ENCODE measurements around the gene SCRN1. TPM values are rescaled to one million over a fixed set of nuclear protein-coding genes. Genes with fewer than 3 reads are reported as not detected.

Gene SCRN1
- total and polyA plus RNA-seq, 2 donors from 2014 or later: 22.2 to 85.6 TPM

DNA sequence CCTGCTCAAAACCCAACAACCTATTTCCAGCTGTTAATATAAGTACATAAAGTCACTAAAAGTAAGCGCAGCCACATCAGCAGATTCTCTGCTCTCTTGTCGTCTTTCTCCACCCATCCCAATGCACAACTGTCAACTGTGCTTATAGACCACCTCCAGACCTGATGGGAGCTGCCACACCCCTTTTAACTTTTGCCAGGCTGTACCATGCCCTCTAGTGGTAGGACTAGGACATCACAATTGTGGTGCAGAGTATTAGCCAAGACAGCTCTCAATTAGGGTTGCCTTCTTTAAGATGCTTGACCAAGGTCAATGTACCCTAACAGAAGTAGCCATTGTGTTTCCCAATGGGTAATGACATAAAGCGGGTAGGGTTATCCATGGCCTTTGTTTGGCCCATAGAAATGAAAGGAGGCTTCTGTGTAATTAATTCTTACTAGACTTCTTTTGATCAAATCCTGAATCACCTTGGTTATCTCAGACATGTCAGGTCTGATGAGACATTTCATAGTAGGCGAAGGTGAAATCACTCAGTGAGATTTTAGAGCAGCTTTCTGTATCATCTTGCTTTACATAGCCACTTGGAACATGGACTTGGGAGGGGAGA is 68.1 kb downstream of the SCRN1 start:
- no peaks in the 10 kb centered on the region for H3K27me3 ChIP-seq (ENCODE audit: control insufficient read depth, insufficient read depth, low read length)
- no peak for FAIRE-seq
- H3K4me3 ChIP-seq (ENCODE audit: low read length in 3 of 3): no peak overlapping the region
- peak in 4 of 5 donors; percentile 62 to 83 (median 69) for DNase-seq
- TF ChIP-seq, protein P1, sequence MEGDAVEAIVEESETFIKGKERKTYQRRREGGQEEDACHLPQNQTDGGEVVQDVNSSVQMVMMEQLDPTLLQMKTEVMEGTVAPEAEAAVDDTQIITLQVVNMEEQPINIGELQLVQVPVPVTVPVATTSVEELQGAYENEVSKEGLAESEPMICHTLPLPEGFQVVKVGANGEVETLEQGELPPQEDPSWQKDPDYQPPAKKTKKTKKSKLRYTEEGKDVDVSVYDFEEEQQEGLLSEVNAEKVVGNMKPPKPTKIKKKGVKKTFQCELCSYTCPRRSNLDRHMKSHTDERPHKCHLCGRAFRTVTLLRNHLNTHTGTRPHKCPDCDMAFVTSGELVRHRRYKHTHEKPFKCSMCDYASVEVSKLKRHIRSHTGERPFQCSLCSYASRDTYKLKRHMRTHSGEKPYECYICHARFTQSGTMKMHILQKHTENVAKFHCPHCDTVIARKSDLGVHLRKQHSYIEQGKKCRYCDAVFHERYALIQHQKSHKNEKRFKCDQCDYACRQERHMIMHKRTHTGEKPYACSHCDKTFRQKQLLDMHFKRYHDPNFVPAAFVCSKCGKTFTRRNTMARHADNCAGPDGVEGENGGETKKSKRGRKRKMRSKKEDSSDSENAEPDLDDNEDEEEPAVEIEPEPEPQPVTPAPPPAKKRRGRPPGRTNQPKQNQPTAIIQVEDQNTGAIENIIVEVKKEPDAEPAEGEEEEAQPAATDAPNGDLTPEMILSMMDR (IDR thresholded peaks at IDR 0.05; ENCODE audit: borderline replicate concordance, extremely low read depth, insufficient read depth): peak; percentile 87
- intact Hi-C loops (cut with DNase I): no loop called here
- H3K9me3 ChIP-seq (ENCODE audit: control insufficient read depth in 2 of 3, insufficient read depth in 1 of 3, low read length in 3 of 3): no peaks in the 10 kb centered on the region
- no peak overlapping the region for H3K27ac ChIP-seq (ENCODE audit: low read depth in 2 of 2, low read length in 2 of 2)
- peaks cover 0 to 5% (median 0%) of the 10 kb centered on the region in 3 donors for H3K36me3 ChIP-seq (ENCODE audit: control insufficient read depth in 2 of 3, insufficient read depth in 3 of 3, low read length in 3 of 3)
- H3K9ac ChIP-seq (ENCODE audit: low read length in 3 of 3): no peak overlapping the region
- no peaks in the 10 kb centered on the region for H3K4me1 ChIP-seq (ENCODE audit: control insufficient read depth in 2 of 3, insufficient read depth in 2 of 3, low read depth in 1 of 3, low read length in 3 of 3)

DNA sequence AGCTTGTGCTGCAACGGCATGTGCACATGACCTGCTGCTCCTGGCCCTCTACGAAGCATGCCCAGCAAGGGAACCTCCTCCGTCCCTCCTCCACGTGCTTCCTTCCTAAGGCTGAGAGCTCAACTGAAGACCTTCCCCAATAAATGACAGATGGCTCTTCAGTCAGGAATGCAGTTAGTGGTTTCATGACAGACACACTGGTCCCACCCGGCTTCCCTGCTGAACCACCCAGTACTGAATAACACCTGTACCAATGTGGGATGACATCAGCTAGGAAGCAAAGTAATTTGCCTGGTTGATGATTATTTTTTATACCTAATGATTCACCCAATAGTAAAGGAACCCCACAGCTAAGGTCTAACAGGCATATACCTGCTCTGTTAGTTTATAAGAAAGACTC is 69.1 kb downstream of the SCRN1 start:
- TF ChIP-seq, protein P1 (IDR thresholded peaks at IDR 0.05; ENCODE audit: borderline replicate concordance, extremely low read depth, insufficient read depth): no peak
- H3K27ac ChIP-seq (ENCODE audit: low read depth in 2 of 2, low read length in 2 of 2): no peak overlapping the region
- FAIRE-seq (no peak), DNase-seq (peak in 2 of 5 donors; percentile 10 to 29)
- peaks cover 0 to 5% (median 0%) of the 10 kb centered on the region in 3 donors for H3K36me3 ChIP-seq (ENCODE audit: control insufficient read depth in 2 of 3, insufficient read depth in 3 of 3, low read length in 3 of 3)
- no peak overlapping the region for H3K4me3 ChIP-seq (ENCODE audit: low read length in 3 of 3)
- no peak overlapping the region for H3K9ac ChIP-seq (ENCODE audit: low read length in 3 of 3)
- H3K9me3 ChIP-seq (ENCODE audit: control insufficient read depth in 2 of 3, insufficient read depth in 1 of 3, low read length in 3 of 3): no peaks in the 10 kb centered on the region
- H3K4me1 ChIP-seq (ENCODE audit: control insufficient read depth in 2 of 3, insufficient read depth in 2 of 3, low read depth in 1 of 3, low read length in 3 of 3): peaks cover 0 to 5% (median 4%) of the 10 kb centered on the region in 3 donors
- H3K27me3 ChIP-seq (ENCODE audit: control insufficient read depth, insufficient read depth, low read length): no peaks in the 10 kb centered on the region
- intact Hi-C loops (cut with DNase I): no loop called here

DNA sequence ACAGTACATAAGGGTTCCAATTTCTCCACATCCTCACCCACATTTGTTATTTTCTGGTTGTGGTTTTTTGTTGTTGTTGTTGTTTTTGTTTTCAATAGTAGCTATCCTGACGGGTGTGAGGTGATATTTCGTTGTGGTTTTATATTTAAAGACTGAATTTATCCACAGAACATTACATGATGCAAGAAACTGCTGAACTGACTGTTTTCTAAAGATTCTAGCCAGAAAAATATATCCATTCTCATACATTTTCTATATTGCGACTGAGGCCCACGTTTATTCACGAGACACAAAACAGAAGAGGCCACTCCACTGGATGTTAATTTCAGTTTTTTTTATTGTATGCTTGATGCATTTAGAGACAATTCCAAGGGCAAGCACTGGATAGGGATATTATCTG is 69.8 kb downstream of the SCRN1 start:
- intact Hi-C loops (cut with DNase I): no loop called here
- TF ChIP-seq, protein P1 (IDR thresholded peaks at IDR 0.05; ENCODE audit: borderline replicate concordance, extremely low read depth, insufficient read depth): no peak

More for the DNA sequence above, 69.8 kb downstream of the SCRN1 start:
- no peak for FAIRE-seq
- H3K27ac ChIP-seq (ENCODE audit: low read depth in 2 of 2, low read length in 2 of 2): no peak overlapping the region
- H3K36me3 ChIP-seq (ENCODE audit: control insufficient read depth in 2 of 3, insufficient read depth in 3 of 3, low read length in 3 of 3): peaks cover 0 to 5% (median 0%) of the 10 kb centered on the region in 3 donors
- no peak overlapping the region for H3K9ac ChIP-seq (ENCODE audit: low read length in 3 of 3)
- no peak for DNase-seq
- H3K4me3 ChIP-seq (ENCODE audit: low read length in 3 of 3): no peak overlapping the region
- H3K4me1 ChIP-seq (ENCODE audit: control insufficient read depth in 2 of 3, insufficient read depth in 2 of 3, low read depth in 1 of 3, low read length in 3 of 3): peaks cover 0 to 5% (median 4%) of the 10 kb centered on the region in 3 donors
- no peaks in the 10 kb centered on the region for H3K9me3 ChIP-seq (ENCODE audit: control insufficient read depth in 2 of 3, insufficient read depth in 1 of 3, low read length in 3 of 3)
- H3K27me3 ChIP-seq (ENCODE audit: control insufficient read depth, insufficient read depth, low read length): no peaks in the 10 kb centered on the region

Data from kidney (tissue), 14 donors.